Astrocyte (in vitro differentiated cells and primary cell): ENCODE measurements around the gene DLGAP5.

Experiments
- CTCF ChIP-seq: IDR thresholded peaks from 2 replicates; pipeline ENCODE4 v1.5.1; 2011; ENCODE audit warnings: low read depth, mild to moderate bottlenecking, inconsistent platforms, low read length, moderate library complexity; ENCODE audit not compliant: insufficient read depth
- EZH2 ChIP-seq: IDR thresholded peaks from 2 replicates; pipeline ENCODE4 v1.6.1; 2012; ENCODE audit warnings: mild to moderate bottlenecking, low read length, inconsistent platforms; ENCODE audit not compliant: insufficient read depth

- TF ChIP-seq CTCF: no peak
- TF ChIP-seq EZH2: no peak
Measured at GRCh38 chr14:55107766-55108554, 83.4 kb downstream of the DLGAP5 start.
